GM18909 (cell line): Measurements from ENCODE around the gene PSME3IP1.

Experiments
- ATAC-seq: cut with Tn5 transposase; IDR thresholded peaks from one replicate; pipeline ENCODE4 v1.9.1; 2021; ENCODE audit warnings: mild to moderate bottlenecking; ENCODE audit not compliant: unreplicated experiment, poor library complexity

The PSME3IP1 gene

GRCh38 chr16:57104706-57105105 is 81.1 kb downstream of the PSME3IP1 start:
- ATAC-seq: no peak

GRCh38 chr16:57102888-57103851 is 82.7 kb downstream of the PSME3IP1 start:
- no peak for ATAC-seq
